Suprapubic skin (tissue), 3 donors: ENCODE measurements around the gene RALGPS2.

Experiments used
- CTCF ChIP-seq, 2 donors: fragments of 200-600 bp in 1 of 2; fragments of 450-650 bp in 1 of 2; sonication (generic) in 1 of 2; IDR thresholded peaks; one replicate each; pipeline ENCODE4 v1.5.1; 2016 to 2019; ENCODE audit warnings: antibody characterized with exemption in 2 of 2, mild to moderate bottlenecking in 1 of 2, moderate library complexity in 1 of 2
- POLR2A ChIP-seq, 2 donors: fragments of 450-650 bp; IDR thresholded peaks; one replicate each; pipeline ENCODE4 v1.6.1; 2017; ENCODE audit warnings: antibody characterized with exemption in 2 of 2, mild to moderate bottlenecking in 2 of 2, moderate library complexity in 2 of 2

GRCh38 chr1:178942285-178943198 is 217.5 kb downstream of the RALGPS2 start:
- no peak for TF ChIP-seq POLR2A (IDR thresholded peaks at IDR 0.05)
- no peak for TF ChIP-seq CTCF (IDR thresholded peaks at IDR 0.05)
